ENCODE data around the gene RABL6.
"Not testable (repeated sequence)": the region's sequence is repeated elsewhere in the genome, so short reads cannot be mapped to it uniquely, and the experiment has no call there.

Gene RABL6

DNA sequence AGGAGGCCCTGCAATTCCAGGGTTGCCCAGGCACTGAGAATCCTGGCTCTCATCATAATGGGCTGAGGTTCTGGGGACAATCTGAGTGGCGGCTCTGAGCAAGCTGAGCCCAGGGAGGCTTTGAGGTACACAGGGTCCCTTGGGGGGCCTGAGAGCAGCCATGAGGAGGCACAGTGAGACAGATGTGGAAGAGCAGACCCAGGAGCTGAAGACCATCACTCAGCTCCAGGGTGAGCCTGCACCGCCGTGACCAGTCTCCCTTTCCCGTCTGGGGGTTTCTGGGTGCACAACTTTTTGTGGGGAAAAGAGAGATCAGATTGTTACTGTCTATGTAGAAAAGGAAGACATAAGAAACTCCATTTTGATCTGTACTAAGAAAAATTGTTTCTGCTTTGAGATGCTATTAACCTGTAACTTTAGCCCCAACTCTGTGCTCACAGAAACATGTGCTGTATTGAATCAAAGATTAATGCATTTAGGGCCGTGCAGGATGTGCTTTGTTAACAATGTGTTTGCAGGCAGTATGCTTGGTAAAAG is 11.4 kb upstream of the RABL6 start, which contains the start of gene CCDC183:
TSS of gene CCDC183 (plus strand) at position 101 of the 537 bp plus-strand sequence. CDS start at position 161, 60 bp downstream.
- DNase-seq = no peak

DNA sequence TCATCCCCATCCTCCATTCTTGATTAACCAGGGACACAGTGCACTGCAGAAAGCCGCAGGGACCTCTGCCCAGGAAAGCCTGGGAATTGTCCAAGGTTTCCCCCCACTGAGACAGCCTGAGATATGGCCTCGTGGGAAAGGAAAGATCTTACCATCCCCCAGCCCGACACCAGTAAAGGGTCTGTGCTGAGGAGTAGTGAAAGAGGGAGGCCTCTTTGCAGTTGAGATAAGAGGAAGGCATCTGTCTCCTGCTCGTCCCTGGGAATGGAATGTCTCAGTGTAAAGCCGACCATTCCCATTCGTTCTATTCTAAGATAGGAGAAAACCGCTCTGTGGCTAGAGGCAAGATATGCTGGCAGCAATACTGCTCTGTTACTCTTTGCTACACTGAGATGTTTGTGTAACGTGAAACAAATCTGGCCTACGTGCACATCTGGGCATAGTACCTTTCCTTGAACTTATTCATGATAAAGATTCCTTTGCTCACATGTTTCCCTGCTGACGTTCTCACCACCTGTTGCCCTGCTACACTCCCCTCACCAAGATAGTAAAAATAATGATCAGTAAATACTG is 10.9 kb upstream of the RABL6 start:
- DNase-seq = not testable (repeated sequence)

DNA sequence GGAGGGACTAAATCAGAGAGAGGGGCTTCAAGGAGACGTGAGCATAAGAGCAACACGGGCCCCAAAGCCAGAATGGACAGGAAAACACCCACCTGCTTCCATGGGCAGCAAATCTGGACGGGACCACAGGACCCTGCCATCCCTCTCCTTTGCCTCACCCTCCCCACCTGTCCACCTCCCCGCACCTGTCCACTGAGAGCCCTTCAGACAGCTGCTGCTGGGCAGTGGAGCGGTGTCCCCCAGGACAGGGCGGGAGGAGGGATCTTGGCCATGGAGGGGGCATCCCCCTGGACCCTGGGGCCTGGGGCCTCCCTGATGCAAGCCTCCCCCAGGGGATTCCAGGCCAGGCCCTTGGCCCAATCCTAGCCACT is 9.1 kb upstream of the RABL6 start:
- no peak for DNase-seq

DNA sequence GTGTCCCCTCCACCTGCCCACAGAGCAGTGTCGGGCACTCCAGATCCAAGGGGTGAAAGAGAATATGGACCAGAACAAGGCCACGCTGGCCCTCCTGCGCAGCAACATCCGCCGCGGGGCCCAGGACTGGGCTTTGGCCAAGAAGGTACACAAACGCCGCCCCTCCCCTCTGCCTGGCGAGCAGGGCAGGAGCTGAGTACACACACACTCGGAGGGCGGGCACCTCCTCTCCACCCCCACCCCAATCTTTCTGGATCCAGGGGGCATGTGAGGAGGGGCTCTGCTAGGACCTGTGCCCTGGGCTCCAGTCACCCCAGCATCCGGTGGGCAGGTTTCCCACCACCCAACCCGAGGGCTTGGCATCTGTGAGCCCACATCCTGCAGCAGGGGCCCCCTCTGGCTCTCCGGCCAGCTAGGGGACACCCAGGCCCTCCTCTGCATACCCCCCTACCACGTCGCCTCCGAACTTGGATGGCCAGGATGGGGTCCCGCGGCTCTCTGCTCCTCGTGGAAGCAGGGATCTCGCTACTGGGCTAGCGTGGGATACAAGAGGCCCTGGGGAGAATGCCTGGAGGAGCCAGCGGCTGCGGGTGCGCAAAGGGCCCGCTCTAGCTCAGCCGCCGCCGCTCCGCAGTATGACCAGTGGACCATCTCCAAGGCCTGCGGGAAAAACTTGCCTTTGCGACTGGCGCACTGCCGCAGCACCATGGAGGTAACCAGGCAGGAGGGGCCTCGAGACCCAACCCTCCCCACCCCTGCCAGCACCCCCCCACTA is 8.5 kb upstream of the RABL6 start:
- no peak for DNase-seq

DNA sequence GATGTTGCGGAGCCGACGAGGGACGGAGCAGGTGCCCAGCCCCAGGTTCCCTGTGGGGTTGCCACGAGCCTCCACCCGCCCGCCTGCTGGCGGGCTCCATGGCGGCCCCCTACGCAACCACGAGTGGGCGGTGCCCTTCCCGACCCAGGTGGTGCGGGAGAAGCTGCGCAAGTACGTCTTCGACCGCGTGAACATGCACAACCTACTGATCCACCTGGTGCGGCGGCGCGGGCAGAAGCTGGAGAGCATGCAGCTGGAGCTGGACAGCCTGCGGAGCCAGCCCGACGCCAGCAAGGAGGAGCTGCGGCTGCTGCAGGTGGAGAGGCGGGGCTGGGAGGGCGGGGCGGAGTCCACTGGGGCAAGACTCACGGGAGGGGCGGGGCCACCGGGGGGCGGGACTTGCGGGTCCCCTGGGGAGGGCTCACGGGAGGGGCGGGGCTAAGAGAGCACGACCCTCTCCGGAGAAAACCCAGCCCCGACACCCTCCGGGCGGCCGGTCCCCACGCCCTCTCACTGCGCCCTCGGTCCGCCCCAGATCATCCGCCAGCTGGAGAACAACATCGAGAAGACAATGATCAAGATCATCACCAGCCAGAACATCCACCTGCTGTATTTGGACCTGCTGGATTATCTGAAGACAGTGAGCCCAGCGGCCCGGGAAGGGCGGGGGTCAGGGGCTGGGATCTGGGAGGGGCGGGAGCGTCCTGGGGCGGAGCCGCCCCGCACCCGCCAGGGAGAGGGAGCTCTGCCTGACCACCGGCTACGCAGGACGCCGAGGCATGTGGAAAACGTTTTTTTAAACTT is 7.7 kb upstream of the RABL6 start:
- DNase-seq = peak; percentile 95

DNA sequence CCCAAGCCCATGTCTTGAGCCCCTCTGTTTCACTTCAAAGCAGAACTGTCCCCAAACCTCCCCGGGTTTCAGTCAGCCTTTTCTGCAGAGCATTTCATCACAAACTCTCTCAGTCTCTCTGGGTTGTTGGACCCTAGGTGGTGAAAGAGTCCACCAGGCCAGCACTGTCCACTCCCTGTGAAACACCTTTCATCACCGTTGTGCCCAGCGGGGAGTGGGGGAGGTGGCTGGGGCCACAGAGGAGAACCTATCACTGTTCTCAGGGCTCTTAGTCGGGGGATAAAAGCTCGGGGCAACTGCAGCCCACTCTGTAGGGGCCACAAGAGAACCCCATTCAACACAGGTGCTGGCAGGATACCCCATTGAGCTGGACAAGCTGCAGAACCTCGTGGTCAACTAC is 5.4 kb upstream of the RABL6 start:
- DNase-seq = no peak

DNA sequence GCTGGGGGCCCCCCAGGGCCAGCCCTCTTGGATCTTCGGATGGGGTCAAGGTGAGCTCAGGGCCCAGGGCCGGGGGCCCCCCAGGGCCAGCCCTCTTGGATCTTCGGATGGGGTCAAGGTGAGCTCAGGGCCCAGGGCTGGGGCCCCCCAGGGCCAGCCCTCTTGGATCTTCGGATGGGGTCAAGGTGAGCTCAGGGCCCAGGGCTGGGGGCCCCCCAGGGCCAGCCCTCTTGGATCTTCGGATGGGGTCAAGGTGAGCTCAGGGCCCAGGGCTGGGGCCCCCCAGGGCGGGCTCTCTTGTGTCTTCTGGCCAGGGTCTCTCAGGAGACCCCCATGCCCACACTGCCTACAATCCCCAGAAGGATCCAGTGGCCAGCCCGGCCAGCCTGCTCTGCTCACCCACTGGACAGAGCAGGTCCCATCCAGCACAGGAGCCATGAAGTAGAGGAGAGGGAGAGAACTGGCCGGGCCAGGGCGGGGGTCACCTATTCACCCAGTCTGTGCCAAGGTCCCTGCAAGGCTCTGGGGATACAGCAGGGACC is 4.7 kb upstream of the RABL6 start:
- not testable (repeated sequence) for DNase-seq

DNA sequence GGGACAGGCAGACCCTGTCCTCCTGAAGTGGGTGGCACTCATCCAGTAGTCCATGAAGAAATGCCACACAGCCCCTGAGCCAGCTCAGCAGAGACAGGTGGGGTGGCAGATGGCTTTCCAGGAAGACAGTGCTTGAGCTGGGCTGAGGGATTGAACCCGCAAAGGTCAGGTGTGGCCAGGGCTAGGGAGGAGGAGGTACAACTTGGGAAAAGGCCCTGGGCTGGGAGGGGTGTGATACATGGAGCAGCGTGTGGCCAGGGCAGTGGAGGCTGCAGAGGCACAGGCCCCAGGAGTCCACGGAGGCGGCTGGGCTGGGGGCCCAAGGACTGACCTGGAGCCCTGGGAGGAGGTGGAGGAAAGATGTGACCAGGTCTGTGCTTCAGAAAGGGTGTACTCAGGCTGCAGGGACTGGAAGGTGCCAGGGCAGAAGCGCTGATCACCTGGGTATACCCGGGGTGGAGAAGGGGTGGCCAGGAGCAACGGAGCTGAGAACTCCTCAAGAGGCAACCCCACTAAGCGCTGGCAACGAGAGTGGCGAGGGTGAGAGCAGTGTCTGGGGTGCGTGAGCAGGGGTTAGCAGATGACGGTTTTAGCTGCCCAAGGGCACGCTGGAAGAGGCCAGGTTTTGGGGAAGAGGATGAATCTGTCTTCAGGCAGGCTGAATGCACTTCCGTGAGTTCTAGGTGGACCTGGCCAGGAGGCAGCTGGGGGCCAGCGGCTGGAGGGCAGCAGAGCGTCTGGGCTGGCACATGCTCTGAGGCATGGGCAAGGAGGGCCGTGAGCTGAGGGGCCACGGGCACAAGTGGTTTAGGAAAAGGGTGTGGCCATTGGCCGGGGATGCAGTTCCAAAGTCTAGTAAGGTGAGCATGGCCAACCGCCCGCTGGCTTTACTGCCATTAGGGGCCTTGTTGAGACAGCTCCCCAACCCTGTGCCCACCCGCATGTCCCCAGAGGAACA is 3.9 kb upstream of the RABL6 start:
- no peak for DNase-seq

DNA sequence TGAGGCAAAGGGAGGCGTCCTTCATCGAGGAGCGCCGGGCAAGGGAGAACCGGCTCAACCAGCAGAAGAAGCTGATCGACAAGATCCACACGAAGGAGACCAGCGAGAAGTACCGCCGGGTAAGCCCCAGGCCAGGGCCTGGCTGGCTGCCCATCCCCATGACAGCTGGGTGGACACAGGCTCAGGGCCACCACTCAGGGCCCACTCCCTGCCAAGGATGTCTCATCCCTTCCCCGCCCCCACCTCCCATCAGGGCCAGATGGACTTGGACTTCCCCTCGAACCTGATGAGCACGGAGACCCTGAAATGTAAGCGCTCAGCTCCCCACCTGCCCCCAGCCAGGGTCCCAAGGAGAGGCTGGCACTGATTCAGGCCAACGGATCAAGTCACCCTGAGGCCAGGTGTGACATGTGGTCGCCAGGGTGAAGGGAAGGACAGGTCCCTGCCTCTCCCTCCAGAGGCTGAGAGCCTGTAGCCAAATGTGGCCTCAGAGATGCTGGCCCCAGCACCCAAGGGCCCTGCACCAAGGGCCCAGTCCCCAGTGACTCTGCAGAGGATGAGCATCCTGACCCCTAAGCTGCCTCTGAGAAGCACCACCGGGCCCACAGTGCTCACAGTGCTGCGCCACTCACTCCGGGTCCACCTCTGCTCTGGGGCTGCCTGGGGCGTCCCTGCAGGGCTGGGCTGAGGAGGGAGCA is 3.1 kb upstream of the RABL6 start:
- no peak for DNase-seq

DNA sequence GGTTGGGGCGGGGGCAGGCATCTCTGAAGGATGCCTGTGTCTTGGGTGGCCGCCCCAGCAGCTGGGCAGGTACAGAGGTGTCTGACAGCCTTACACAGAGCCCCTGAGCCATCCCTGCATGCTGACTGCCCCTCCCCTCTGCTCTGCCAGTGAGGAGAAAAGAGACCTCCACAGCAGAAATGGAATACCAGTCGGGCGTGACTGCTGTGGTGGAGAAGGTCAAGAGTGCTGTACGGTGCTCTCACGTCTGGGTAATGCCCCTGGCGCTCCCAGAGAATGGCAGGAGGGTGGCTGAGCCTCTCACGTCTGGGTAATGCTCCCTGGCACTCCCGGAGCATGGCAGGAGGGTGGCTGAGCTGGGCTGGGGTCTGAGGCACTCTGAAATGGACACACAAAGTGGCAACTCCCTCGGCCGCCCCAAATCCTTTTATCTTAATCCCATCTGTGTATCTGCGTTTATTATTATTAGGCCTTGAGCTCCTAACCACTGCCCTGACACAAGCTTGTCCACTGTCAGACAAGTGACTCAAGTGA is 2.5 kb upstream of the RABL6 start:
- no peak for DNase-seq

DNA sequence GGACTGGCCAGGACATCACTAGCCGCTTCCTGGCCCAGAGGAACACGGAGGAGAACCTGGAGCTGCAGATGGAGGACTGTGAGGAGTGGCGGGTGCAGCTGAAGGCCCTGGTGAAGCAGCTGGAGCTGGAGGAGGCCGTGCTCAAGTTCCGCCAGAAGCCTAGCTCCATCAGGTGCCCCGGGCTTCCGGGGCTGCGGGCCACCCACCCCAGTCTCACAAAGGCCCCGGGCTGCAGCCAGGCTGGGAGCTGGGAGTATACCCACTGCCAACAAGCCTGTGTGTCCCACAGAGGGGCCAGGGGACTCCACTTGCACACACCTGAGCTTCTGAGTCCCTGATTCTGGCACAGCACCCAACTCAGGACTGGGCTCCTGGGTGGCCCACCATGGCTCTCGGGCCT is 1.7 kb upstream of the RABL6 start:
- DNase-seq = no peak

DNA sequence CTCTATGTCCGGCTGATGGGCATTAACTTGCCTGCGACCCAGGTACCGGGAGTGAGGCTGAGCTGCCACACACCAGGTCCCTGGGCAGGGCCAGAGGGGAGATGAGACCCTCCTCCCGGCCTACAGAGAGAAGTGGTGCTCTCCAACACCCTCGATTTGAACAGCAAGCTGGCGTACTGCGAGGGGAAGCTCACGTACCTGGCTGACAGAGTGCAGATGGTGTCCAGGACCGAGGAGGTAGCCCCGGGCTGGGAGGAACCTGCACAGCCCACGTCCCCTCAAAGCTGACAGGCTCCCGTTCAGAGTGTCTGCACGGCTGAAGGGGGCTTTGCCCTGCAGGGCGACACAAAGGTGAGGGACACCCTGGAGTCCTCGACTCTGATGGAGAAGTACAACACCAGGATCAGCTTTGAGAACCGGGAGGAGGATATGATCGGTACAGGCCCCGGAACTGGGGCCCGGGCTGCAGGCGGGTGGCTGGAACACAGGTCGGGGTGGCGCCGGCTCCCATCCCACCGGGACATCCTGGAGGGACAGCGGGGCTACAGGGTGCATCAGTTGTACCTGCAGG is 1.0 kb upstream of the RABL6 start:
- no peak for DNase-seq

DNA sequence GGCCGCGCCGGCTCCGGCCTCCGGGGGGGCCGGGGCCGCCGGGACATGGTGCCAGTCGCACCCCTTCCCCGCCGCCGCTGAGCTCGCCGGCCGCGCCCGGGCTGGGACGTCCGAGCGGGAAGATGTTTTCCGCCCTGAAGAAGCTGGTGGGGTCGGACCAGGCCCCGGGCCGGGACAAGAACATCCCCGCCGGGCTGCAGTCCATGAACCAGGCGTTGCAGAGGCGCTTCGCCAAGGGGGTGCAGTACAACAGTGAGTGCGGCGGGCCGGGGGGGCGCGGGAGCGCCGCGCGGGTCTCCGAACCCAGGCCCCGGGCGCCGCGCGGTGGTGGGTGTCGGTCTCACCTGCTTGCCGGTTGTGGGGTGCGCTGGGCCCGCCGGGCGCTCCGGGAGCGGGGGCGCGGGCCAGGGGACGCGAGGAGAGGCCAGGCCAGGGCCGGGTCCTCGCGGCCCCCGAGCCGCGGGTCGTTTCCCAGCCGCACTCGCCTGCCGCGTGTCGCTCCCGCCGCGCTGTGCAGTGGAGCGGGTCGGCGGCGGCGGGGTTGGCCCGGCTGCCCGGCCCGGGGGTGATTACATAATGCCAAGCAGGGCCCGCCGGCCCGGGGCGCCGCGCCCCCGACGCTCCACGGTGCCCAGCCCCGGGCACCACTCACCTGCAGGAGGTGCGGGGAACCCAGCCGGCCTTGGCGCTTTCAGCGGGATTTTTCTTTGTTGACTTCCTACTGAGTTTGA is 492 bp downstream of the RABL6 start:
- DNase-seq = peak; percentile 44

DNA sequence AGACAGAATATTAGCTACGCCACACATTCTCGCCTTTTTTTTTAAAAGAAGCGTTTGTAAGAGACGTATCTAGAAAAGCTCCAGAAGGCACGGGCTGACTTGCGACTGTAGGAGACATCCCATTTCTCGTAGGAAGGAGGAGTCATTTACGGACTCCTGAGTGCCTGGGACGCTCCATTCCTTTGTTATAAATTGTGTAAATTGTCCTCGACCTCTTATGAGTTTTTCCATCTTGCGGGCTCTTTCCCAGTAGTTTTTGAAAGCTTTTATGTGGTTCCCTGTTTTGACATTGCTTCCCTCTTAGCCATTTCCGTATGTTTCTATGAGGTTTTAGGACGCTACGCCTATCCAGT is 1.0 kb downstream of the RABL6 start:
- no peak for DNase-seq

DNA sequence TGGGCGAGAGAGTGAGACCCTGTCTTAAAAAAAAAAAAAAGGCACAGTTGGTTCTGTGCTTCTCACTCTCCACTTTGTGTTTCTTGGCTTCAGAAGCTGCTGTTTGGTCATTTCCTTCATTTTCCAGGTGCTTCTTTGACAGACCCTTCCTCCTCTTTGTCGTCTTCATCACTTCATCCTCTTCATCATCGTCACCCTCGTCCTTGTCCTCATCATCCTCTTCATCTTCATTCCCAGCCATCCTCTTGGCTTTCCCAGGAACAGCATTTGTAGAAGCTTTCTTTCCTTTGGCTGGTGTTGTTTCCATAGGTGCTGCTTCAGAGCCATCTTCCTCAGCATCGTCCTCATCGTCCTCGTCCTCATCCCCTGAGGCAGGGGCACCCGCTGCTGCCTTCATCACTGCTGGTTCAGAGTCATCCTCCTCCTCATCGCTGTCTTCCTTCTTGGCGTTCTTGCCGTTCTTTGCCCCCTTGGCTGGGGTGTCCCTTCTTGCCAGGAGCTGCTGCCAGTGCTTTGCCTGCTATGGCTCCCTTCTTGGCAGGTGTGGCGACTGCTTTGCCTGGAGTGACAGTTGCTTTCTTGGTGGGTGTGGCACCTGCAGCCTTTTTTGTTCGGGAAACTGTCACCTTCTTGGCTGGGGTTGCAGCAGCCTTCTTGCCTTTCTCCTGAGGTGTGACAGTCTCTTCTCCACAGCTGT is 7.1 kb downstream of the RABL6 start:
- no peak for DNase-seq

DNA sequence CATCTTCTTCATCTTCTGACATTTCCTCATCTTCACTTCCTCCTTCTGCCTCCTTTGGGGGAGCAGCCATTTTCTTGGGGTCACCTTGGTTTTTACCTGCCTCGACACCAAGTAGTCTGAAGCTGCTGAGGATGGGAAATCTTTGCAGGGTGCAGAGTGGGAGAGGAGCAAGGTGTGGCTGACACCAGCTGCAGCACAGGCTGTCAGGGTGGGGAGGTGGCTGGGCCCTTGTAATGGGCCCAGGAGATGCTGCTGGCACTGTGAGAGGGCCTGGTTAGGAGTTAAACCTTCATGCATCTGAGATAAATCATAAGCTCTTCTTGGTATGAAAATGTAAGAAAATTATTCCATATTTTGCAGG is 7.7 kb downstream of the RABL6 start:
- DNase-seq = no peak

DNA sequence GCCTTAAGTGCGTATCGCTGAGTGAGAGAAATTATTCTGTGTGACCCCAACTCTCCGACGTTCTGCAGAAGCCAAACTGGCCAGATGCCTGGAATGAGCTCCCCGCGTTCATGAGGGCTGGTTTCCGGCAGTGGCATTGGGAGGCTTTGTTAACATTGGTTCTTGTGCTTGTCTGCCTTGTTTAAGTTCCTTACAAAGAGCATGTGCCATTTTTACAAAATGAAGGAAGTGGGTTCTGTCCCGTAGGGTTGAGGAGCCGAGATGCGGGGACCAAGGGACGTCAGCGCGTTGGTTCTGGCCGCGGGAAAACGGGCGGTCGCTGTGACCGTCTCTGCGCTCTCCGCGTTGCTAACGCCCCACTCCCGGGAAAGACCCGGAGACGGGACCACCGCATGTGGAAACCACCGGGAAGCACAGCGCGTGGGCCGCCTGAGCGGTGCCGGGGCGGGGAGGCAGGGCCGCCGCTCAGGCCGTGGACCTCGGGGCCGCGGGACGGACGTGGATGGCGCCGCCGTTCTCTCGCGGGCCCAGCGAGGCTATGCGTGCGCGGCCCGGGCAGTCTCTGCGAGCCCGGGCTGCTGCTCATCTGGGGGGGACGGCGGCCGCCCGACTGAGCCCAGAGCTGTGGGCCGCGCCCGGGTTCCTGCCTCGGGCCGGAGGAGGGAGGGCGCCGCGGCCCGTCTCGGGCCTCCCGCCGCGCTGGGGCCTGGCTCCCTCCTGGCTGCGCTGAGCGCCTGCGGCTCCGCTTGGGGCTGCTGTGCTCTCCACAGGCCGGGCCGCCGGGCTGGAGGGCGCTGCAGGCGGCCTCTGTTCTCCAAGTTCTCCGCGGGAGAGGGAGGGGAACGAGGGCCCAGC is 13.4 kb downstream of the RABL6 start:
- DNase-seq = no peak

DNA sequence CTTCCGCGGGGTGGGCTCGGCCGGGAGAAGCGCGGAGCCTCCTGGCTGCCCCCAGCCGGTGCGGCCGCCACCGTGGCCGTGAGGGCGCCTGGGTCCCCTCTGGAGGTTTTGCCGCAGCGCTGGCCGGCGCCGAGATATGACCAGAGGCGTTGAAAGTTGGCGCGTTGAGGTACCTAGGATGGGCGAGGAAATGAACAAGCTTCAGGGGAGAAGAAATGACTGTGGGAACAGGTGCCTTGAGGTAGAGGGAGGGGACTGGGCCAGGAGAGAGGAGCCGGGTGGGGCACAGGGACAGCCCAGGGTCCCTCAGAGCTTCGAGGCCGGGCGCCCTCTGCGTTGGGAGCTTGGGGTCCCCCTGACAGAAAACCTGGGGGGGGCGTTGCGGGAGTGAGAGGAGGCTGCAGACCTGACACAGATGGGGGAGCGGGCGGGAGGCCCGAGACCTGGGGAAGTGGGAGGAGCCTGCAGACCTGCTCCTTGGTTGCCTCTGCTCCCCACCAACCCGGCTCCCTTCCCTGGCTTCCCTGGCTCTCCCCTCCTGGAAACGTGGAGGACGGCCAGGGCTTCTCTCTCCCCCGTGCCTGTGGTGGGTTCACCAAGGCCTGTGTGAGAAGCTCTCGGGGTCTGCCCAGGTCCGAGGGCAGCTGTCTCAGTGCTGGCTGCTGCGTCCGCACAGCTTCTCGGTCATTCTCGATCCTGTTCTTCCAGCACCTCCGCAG is 14.2 kb downstream of the RABL6 start:
- DNase-seq = no peak
